Activated B cell treated with CpG ODN at 0.5 μM for 24 hours (primary cell): Measurements from ENCODE around the gene RNF144A. TPM values are rescaled to one million over a fixed set of nuclear protein-coding genes. Genes with fewer than 3 reads are reported as not detected.

Experiments
- ATAC-seq: fragments of 200-7000 bp; cut with Tn5 transposase; one replicate; pipeline ENCODE4 v1.10.0; 2021; ENCODE audit warnings: low read depth, mild to moderate bottlenecking, moderate library complexity
- CTCF ChIA-PET: fragments of 350-600 bp; sonication (Branson Sonifier 250); formaldehyde crosslinking; loops from one replicate; lab custom pipeline; 2021; ENCODE audit warnings: antibody characterized with exemption; lab: Charles Lee
- POLR2A ChIA-PET: fragments of 350-600 bp; sonication (Branson Sonifier 250); formaldehyde crosslinking; loops from one replicate; lab custom pipeline; 2021; ENCODE audit warnings: antibody characterized with exemption; lab: Charles Lee
- DNase-seq: peaks from one replicate; pipeline ENCODE4 v3.0.0; 2022
- H3K27ac Mint-ChIP-seq: one replicate; pipeline ENCODE4 v1.8.0; 2020; ENCODE audit warnings: mixed read lengths
- H3K27me3 Mint-ChIP-seq: one replicate; pipeline ENCODE4 v1.8.0; 2021; ENCODE audit warnings: mixed read lengths
- H3K36me3 Mint-ChIP-seq: one replicate; pipeline ENCODE4 v1.8.0; 2021; ENCODE audit warnings: low read depth, mixed read lengths
- H3K4me1 Mint-ChIP-seq: one replicate; pipeline ENCODE4 v1.8.0; 2021; ENCODE audit warnings: mixed read lengths
- H3K4me3 Mint-ChIP-seq: one replicate; pipeline ENCODE4 v1.8.0; 2020; ENCODE audit warnings: mild to moderate bottlenecking, mixed read lengths
- H3K9me3 Mint-ChIP-seq: one replicate; pipeline ENCODE4 v1.8.0; 2020; ENCODE audit warnings: mixed read lengths
- intact Hi-C: fragments of 100-400 bp; cut with micrococcal nuclease; formaldehyde crosslinking; loops from one replicate; pipeline ENCODE4 v1.15.1; 2024
- total RNA-seq: library from RNA; stranded (reverse); gene quantifications from 2 replicates; pipeline ENCODE4 v1.2.3, GENCODE V29; 2022
- TF ChIP-seq, protein P1 (sequence below): fragments of 200-600 bp; IDR thresholded peaks from one replicate; pipeline ENCODE4 v1.8.0; 2022; ENCODE audit warnings: antibody characterized with exemption, mild to moderate bottlenecking

The RNF144A gene
- total RNA-seq, 1 donor from 2014 or later, result 0.89 TPM

GRCh38 chr2:6940820-6941219 is 23.6 kb downstream of the RNF144A start:
- Mint-ChIP-seq H3K4me1 (peaks cover 12% of the 10 kb centered on the region), H3K36me3 (no peaks in the 10 kb centered on the region), H3K27ac (no peak overlapping the region), H3K9me3 (no peaks in the 10 kb centered on the region), H3K4me3 (no peak overlapping the region), H3K27me3 (peaks cover 2% of the 10 kb centered on the region)
- POLR2A ChIA-PET, result no interaction called here
- ATAC-seq, result no peak
- intact Hi-C loops, result no loop called here
- CTCF ChIA-PET, result no interaction called here
- TF ChIP-seq, protein P1, sequence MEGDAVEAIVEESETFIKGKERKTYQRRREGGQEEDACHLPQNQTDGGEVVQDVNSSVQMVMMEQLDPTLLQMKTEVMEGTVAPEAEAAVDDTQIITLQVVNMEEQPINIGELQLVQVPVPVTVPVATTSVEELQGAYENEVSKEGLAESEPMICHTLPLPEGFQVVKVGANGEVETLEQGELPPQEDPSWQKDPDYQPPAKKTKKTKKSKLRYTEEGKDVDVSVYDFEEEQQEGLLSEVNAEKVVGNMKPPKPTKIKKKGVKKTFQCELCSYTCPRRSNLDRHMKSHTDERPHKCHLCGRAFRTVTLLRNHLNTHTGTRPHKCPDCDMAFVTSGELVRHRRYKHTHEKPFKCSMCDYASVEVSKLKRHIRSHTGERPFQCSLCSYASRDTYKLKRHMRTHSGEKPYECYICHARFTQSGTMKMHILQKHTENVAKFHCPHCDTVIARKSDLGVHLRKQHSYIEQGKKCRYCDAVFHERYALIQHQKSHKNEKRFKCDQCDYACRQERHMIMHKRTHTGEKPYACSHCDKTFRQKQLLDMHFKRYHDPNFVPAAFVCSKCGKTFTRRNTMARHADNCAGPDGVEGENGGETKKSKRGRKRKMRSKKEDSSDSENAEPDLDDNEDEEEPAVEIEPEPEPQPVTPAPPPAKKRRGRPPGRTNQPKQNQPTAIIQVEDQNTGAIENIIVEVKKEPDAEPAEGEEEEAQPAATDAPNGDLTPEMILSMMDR, result no peak
- DNase-seq, result no peak

DNA sequence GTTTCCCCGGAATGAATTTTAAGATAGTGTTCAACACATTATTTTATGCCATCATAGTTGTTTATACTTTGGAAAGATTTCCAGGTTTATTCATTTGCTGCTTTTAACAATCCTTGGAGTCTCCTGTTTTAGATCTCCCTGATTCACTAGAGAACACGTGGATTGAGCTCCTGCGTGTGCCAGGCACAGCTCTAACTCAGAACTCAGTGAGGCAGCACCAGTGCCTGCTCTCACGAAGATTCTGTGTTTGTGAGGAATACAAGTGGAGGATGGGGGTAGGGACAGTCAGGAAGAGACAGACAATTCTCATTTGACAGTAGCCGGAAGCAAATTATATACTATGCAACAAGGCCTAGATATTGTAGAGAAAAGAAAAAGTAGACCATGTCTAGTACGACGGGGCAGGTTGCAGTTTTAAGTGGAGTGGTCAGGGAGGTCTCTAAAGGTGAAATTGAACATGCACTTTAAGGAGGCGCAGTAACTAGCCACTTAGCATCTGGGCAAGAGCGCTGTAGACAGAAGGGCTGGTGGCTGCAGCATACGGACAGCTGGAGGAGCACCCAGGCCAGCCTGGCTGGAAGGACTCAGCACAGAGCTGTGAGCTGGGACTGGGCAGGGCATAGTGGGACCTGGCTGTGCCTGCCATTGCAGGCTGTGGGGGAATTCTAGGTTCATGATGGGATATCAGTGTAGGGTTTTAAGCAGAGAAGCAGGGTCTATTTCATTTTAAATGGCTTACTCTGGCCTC is 24.3 kb downstream of the RNF144A start:
- H3K36me3 Mint-ChIP-seq, result no peaks in the 10 kb centered on the region
- ATAC-seq (no peak), DNase-seq (no peak)
- H3K4me3 Mint-ChIP-seq, result no peak overlapping the region
- H3K27ac Mint-ChIP-seq, result no peak overlapping the region
- H3K27me3 Mint-ChIP-seq, result peaks cover 2% of the 10 kb centered on the region
- peaks cover 12% of the 10 kb centered on the region for H3K4me1 Mint-ChIP-seq
- CTCF ChIA-PET, result no interaction called here
- POLR2A ChIA-PET, result no interaction called here
- intact Hi-C loops, result no loop called here
- TF ChIP-seq, protein P1, result no peak
- H3K9me3 Mint-ChIP-seq, result no peaks in the 10 kb centered on the region

- no peaks in the 10 kb centered on the region for H3K9me3 Mint-ChIP-seq
- ATAC-seq, result no peak
- H3K27ac Mint-ChIP-seq, result no peak overlapping the region
- H3K27me3 Mint-ChIP-seq, result peaks cover 2% of the 10 kb centered on the region
- POLR2A ChIA-PET, result no interaction called here
- TF ChIP-seq, protein P1, result no peak
- no peaks in the 10 kb centered on the region for H3K36me3 Mint-ChIP-seq
- no peak for DNase-seq
- CTCF ChIA-PET, result no interaction called here
- intact Hi-C loops, result no loop called here
- H3K4me1 Mint-ChIP-seq, result peaks cover 12% of the 10 kb centered on the region
- H3K4me3 Mint-ChIP-seq, result no peak overlapping the region
These were observed 25.6 kb downstream of the RNF144A start for GRCh38 chr2:6942848-6943247.

DNA sequence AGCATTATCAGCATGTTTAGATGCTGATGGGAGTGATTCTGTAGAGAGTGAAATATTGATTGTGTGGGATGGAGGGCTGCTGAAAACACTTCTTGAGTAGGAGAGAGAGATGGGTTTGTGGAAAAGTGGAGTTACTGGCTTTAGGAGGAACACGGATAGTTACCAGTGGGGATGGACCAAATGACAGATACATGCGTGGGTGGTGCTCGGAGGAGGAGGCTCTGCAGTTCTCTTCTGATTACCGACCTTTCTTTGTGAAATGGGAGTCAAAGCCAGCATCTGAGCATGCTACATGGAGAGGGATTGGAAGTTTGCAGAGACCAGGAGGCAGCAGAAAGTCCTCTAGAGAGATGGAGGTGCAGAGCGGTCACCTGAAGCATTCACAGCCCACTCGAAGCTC is 26.3 kb downstream of the RNF144A start:
- DNase-seq (no peak), ATAC-seq (no peak)
- TF ChIP-seq, protein P1, result no peak
- Mint-ChIP-seq H3K9me3 (no peaks in the 10 kb centered on the region), H3K4me3 (no peak overlapping the region), H3K36me3 (no peaks in the 10 kb centered on the region), H3K27ac (no peak overlapping the region), H3K27me3 (peaks cover 2% of the 10 kb centered on the region), H3K4me1 (peaks cover 12% of the 10 kb centered on the region)
- POLR2A ChIA-PET, result no interaction called here
- intact Hi-C loops, result no loop called here
- CTCF ChIA-PET, result interaction anchor here (0.6 kb wide), 1 partner anchor 814 kb away, joined by 3 read pairs; no protein-coding TSS in a partner anchor

- DNase-seq (no peak), ATAC-seq (no peak)
- ChIA-PET CTCF (no interaction called here), POLR2A (no interaction called here)
- Mint-ChIP-seq H3K27me3 (peaks cover 2% of the 10 kb centered on the region), H3K4me1 (peaks cover 12% of the 10 kb centered on the region), H3K27ac (no peak overlapping the region), H3K9me3 (no peaks in the 10 kb centered on the region), H3K4me3 (no peak overlapping the region), H3K36me3 (no peaks in the 10 kb centered on the region)
- TF ChIP-seq, protein P1, result no peak
- intact Hi-C loops, result no loop called here
These were observed 26.8 kb downstream of the RNF144A start for GRCh38 chr2:6943971-6944370.
